HAP-1 (cell line): Measurements from ENCODE around the gene NR2C2.

Source experiments
- DNase-seq, 2 experiments: peaks; one replicate each; pipeline ENCODE4 v3.0.0-alpha.2; 2016 to 2020; ENCODE audit warnings: low spot score in 2 of 2
- H3K27me3 ChIP-seq: fragments of 250-450 bp; sonication (Bioruptor Pico); 2 replicates; pipeline ENCODE4 v1.5.1; 2020; ENCODE audit warnings: low read depth, mild to moderate bottlenecking, moderate library complexity
- H3K36me3 ChIP-seq: fragments of 250-450 bp; sonication (Bioruptor Pico); replicated peaks from 2 replicates; pipeline ENCODE4 v1.5.1; 2020; ENCODE audit warnings: mild to moderate bottlenecking
- H3K4me1 ChIP-seq: fragments of 250-450 bp; sonication (Bioruptor Pico); 2 replicates; pipeline ENCODE4 v1.5.1; 2020; ENCODE audit warnings: mild to moderate bottlenecking
- H3K4me3 ChIP-seq: fragments of 250-450 bp; sonication (Bioruptor Pico); 2 replicates; pipeline ENCODE4 v1.5.1; 2020; ENCODE audit warnings: mild to moderate bottlenecking, moderate library complexity
- H3K9me3 ChIP-seq: fragments of 250-450 bp; sonication (Bioruptor Pico); 2 replicates; pipeline ENCODE4 v1.5.1; 2020; ENCODE audit warnings: mild to moderate bottlenecking, moderate library complexity
- in situ Hi-C: fragments of 300-500 bp; cut with MboI; formaldehyde crosslinking; loops from 3 replicates; pipeline ENCODE4 v1.14.3; 2020; ENCODE audit warnings: low sequenced_read_pairs, inconsistent platforms, mixed read lengths

NR2C2 gene

GRCh38 chr3:15081960-15082664 lies 134.7 kb downstream of the NR2C2 start:
- H3K27me3 ChIP-seq, result no peaks in the 10 kb centered on the region
- no peaks in the 10 kb centered on the region for H3K9me3 ChIP-seq
- in situ Hi-C loops, result no loop called here
- H3K4me1 ChIP-seq, result no peaks in the 10 kb centered on the region
- peaks cover 80% of the 10 kb centered on the region for H3K36me3 ChIP-seq
- no peak overlapping the region for H3K4me3 ChIP-seq
- DNase-seq, result no peak

DNA sequence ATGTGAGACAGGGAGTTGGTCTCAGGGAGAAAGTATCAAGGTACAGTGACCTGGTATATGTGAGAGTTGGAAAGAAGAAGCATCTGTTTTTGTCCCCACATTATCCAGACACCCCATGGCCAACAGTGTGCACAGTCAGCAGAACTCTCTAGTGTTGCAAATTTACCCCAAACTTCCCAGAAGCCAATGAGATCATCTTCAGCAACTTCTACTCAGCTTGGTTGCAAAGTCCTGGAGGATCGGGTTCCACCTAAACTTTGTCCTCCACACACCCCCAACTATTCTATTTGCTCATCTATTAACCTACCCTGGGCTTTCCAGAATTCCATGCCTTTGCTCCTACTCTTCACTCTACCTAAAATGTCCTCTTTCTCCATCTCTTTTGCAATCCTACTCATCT lies 135.9 kb downstream of the NR2C2 start:
- no peaks in the 10 kb centered on the region for H3K27me3 ChIP-seq
- no peaks in the 10 kb centered on the region for H3K4me1 ChIP-seq
- H3K4me3 ChIP-seq, result no peak overlapping the region
- in situ Hi-C loops, result no loop called here
- H3K9me3 ChIP-seq, result no peaks in the 10 kb centered on the region
- no peak for DNase-seq
- peaks cover 70% of the 10 kb centered on the region for H3K36me3 ChIP-seq

GRCh38 chr3:15086263-15086662 lies 138.9 kb downstream of the NR2C2 start:
- Histone ChIP-seq H3K4me1 (no peaks in the 10 kb centered on the region), H3K27me3 (no peaks in the 10 kb centered on the region), H3K4me3 (no peak overlapping the region), H3K9me3 (no peaks in the 10 kb centered on the region), H3K36me3 (peaks cover 61% of the 10 kb centered on the region)
- in situ Hi-C loops, result no loop called here
- DNase-seq, result no peak

DNA sequence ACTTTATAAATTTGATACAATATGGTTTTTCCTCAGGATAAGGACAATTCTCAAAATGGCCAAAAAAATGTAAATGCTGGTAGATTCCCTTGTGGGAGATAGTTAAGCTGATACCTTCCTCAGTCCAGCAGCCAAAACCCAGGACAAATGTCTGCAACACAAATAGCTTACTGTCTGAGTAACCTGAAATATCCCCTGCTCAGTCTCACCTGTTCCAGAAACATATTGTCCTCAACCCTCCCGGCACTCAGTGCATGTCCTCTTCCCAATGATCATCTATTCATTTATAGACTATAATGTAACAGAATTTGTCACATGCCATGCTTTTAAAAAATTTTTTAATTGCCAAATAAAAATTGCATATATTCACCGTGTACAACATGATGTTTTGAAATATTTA lies 139.3 kb downstream of the NR2C2 start:
- no peaks in the 10 kb centered on the region for H3K4me1 ChIP-seq
- no peak overlapping the region for H3K4me3 ChIP-seq
- no peaks in the 10 kb centered on the region for H3K27me3 ChIP-seq
- no peaks in the 10 kb centered on the region for H3K9me3 ChIP-seq
- H3K36me3 ChIP-seq, result peaks cover 60% of the 10 kb centered on the region
- no peak for DNase-seq
- in situ Hi-C loops, result no loop called here

DNA sequence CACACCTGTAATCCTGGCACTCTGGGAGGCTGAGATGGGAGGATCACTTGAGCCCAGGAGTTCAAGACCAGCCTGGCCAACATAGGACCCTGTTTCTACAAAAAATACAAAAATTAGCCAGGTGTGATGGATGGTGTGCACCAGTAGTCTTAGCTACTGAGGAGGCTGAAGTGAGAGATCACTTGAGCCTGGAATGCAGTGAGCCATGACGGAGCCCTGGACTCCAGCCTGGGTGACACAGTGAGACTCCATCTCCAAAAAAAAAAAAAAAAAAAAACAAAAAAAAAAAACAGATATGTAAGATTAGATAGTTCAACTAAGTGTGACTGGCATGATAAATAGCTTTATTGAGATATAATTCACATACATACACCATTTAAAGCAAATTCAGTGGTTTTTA lies 141.8 kb downstream of the NR2C2 start:
- Histone ChIP-seq H3K4me1 (peaks cover 4% of the 10 kb centered on the region; the same call in 1 of the 2 replicates), H3K27me3 (no peaks in the 10 kb centered on the region), H3K4me3 (no peak overlapping the region), H3K9me3 (no peaks in the 10 kb centered on the region), H3K36me3 (peaks cover 42% of the 10 kb centered on the region)
- DNase-seq, result no peak
- in situ Hi-C loops, result no loop called here

DNA sequence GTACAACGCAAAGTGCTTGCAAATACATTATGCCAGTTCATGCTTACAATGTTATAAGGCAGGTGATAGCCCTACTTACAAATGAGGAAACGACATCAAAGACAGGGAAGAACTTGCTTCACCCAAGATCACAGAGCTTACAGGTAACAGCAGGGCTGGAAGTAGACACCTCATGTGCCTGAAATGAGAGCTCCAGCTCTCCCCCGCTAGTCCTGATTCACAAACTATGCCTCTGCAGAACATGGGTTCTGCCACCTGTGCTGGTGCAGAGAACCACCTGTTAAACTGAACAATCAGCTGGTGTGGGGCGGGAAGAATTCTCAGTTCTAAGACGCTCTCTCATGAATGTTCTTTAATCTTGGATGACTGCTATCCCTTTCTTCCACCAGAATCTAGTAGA lies 144.2 kb downstream of the NR2C2 start:
- Histone ChIP-seq H3K36me3 (peaks cover 42% of the 10 kb centered on the region), H3K27me3 (no peaks in the 10 kb centered on the region), H3K9me3 (no peaks in the 10 kb centered on the region), H3K4me1 (peaks cover 4% of the 10 kb centered on the region; the same call in 1 of the 2 replicates), H3K4me3 (no peak overlapping the region)
- in situ Hi-C loops, result no loop called here
- DNase-seq, result no peak

GRCh38 chr3:15092686-15093085 lies 145.3 kb downstream of the NR2C2 start:
- no peak overlapping the region for H3K4me3 ChIP-seq
- no peaks in the 10 kb centered on the region for H3K9me3 ChIP-seq
- H3K27me3 ChIP-seq, result no peaks in the 10 kb centered on the region
- H3K4me1 ChIP-seq, result peaks cover 6% of the 10 kb centered on the region
- DNase-seq, result peak in 1 of 2 experiments; percentile 23
- in situ Hi-C loops, result no loop called here
- H3K36me3 ChIP-seq, result peaks cover 42% of the 10 kb centered on the region

- Histone ChIP-seq H3K27me3 (no peaks in the 10 kb centered on the region), H3K4me1 (peaks cover 7% of the 10 kb centered on the region), H3K4me3 (no peak overlapping the region), H3K9me3 (no peaks in the 10 kb centered on the region), H3K36me3 (peaks cover 36% of the 10 kb centered on the region)
- in situ Hi-C loops, result no loop called here
- no peak for DNase-seq
These were observed 146.9 kb downstream of the NR2C2 start for GRCh38 chr3:15094187-15094875.

DNA sequence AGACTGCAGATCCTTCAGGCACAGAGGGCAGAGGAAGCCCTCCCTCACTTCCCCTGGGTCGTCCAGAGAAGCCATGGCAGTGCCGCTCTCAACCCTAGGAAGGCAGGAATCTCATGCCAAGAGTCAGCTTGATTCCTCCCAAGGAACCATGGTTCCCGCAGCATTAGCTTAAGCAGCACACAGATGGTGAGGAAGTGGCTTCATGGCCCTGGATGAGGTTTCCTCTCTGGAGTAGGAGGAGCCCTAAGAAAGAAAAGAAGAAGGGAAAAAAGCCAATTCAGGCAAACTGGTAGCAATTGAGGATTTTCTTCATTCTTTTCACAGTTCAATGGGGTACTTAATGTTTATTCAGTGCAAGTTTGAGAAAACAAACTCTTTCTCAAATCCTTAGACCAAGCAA lies 148.7 kb downstream of the NR2C2 start:
- H3K4me3 ChIP-seq, result no peak overlapping the region
- H3K9me3 ChIP-seq, result no peaks in the 10 kb centered on the region

GRCh38 chr3:15097891-15098290 lies 150.5 kb downstream of the NR2C2 start:
- Histone ChIP-seq H3K36me3 (peaks cover 27% of the 10 kb centered on the region), H3K27me3 (no peaks in the 10 kb centered on the region), H3K4me3 (peak overlapping the region; percentile 91), H3K9me3 (no peaks in the 10 kb centered on the region), H3K4me1 (peaks cover 6% of the 10 kb centered on the region)
- no peak for DNase-seq
- in situ Hi-C loops, result no loop called here

More for the DNA sequence above, 148.7 kb downstream of the NR2C2 start:
- no peaks in the 10 kb centered on the region for H3K27me3 ChIP-seq
- H3K4me1 ChIP-seq, result peaks cover 7% of the 10 kb centered on the region
- in situ Hi-C loops, result no loop called here
- DNase-seq, result no peak
- H3K36me3 ChIP-seq, result peaks cover 30% of the 10 kb centered on the region
